ENCODE data around the gene PRR20A.
"Not testable (repeated sequence)": the region's sequence is repeated elsewhere in the genome, so short reads cannot be mapped to it uniquely, and the experiment has no call there.

The PRR20A gene

DNA sequence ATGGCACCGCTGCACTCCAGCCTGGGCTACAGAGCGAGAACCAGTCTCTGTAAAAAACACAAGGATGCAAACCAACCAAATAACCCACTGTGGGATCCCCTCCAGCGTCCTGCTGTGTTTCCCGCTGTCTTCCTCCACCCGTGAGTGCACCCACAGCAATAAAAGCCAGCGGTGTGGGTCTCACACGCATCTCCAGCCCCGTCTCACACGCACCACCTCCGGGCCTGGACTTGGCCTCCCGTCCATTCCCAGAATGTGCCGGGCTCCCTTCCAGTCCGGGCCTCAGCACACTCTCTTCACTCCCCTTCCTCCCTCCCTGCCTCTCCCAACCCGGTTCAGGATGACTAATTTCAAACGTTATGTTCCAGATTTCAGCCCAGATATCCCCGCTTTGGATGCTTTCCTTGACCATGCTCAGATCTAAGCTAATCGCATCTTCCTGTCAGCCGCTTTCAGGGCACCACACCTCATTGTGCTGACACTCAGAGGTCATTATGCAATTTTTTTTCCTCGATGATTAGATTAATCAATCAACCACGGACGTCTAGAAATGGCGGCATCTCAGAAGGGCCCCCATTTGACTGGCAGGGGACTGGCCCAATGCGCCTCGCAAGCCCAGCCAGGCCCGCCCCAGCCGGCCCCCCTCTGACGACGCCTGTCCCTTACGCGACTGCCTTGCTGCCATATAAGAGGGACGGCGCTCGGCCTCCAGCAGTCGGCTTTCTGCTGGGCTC is at the start of gene PRR20A:
Gene PRR20A (plus strand): TSS at position 684 of the 734 bp plus-strand sequence. CDS start 387 bp downstream, outside the sequence.
- DNase-seq, result not testable (repeated sequence)

DNA sequence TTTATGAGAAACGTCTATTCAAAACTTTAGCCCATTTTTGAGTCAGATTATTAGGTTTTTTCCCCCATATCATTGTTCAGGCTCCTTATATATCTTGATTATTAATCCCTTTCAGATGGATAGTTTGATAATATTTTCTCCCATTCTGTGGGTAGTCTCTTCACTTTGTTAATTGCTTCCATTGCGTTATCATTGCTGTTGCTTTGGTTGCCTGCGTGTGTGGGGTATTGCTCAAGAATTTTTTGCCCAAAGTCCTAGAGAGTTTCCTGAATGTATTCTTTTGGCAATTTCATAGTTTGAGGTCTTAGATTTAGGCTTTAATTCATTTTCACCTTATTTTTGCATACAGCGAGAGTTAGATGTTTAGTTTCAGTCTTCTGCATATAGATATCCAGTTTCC is 25.8 kb upstream of the PRR20A start:
- DNase-seq, result no peak

DNA sequence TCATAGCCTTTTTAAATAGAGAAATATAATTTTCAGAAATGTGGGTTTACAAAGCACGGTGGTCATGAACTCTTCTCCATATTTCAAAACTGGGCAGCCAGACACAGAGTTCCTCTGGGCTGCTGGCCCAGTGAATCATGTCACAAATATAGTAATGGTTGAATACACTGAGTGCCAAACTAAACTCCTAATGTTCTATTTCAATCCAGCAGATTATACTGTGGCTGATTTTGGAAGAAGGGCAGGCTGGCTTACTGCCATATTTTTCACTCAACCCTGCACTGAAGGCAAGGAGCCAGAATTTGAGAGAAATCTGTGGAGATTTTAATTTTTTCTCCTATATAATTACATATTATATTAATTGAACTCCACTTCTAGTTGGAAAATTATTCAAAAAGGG is 17.0 kb upstream of the PRR20A start:
- DNase-seq, result no peak

DNA sequence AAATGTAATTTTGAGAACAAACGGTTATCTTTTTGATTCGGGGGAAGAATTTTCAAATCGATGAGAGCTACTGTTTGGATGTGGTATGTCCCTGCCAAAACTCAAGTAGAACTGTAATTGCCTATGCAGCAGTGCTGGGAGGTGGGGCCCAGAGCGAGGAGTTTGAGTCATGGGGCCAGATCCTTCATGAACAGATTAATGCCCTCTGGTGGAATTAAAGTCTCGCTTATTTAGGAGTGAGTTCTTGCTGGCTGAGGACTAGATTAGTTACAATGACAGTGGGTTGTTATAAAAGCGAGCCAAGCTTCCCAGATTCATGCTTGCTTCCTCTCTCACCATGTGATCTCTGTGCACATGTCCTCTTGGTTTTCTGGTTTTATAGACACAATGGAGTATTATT is 11.8 kb upstream of the PRR20A start:
- no peak for DNase-seq

DNA sequence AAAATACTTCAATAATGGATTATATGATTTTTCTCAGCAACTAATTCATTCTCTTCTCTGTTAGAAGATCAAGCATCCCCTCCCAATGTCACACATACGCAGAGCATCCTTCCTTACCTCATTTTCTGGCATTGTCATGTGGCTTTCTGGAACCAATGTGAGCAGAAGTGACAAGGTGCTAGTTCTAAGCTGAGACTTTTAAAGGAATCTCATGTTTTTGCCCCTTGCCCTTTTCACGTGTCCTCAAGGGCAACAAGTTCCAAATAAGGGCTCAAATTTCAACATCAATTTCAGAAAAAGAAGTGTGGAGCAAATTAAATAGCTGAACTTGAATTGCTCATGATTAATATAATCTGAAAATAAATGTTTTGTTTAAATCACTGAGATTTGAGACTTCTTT is 4.6 kb upstream of the PRR20A start:
- no peak for DNase-seq

DNA sequence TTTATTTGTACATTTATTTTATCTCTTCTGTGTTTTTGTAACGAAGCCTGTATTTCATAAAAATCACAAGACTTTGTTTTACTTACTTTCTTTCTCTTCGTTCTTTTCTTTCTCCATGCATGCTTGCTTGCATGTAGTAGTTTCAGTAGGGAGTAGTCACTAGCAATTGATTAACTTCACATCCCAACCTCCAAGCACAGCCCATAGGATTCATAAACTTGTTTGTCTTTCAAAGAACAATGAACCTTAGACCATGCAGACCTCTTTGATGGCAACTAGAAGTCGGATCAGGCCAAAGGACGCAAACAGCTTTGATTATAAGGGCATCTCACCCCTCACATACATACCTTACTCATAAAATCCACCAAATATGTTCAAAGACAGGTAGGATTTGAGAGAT is 3.1 kb upstream of the PRR20A start:
- no peak for DNase-seq

DNA sequence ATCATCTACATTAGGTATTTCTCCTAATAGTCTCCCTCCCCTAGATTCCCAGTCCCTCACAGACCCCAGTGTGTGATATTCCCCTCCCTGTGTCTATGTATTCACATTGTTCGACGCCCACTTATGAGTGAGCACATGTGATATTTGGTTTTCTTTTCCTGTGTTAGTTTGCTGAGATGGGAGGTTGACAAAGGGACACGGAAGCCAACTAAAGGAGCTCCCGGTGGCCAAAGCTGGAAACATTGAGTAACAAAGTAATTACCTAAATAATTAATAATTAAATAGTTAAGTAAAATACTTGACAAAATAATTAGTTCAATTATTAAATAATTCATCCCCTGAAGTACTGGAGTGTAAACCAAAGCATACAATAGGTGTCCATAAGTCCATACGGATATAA is 1.7 kb upstream of the PRR20A start:
- DNase-seq, result no peak

DNA sequence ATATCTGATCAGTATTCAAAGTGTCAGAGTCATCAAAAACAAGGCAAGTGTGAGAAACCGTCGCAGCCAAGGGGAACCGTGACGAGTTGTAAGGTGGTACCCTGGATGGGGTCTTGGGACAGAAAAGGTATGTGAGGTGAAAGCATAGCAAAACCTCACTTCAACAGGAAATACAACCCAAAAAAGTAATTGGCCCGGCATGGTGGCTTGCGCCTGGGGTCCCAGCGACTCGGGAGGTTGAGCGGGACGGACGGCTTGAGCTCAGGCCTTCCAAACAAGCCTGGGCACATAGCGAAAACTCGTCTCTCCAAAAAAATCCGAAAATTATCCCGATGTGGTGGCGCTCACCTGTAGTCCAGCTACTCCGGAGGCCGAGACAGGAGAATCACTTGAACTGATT is 937 bp upstream of the PRR20A start:
- not testable (repeated sequence) for DNase-seq

DNA sequence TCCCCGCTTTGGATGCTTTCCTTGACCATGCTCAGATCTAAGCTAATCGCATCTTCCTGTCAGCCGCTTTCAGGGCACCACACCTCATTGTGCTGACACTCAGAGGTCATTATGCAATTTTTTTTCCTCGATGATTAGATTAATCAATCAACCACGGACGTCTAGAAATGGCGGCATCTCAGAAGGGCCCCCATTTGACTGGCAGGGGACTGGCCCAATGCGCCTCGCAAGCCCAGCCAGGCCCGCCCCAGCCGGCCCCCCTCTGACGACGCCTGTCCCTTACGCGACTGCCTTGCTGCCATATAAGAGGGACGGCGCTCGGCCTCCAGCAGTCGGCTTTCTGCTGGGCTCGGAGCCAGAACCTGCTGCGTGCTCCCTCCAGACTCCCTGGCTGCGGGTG is 6.5 kb downstream of the PRR20A start, which contains the start of gene PRR20B:
Gene PRR20B (plus strand): TSS at position 301 of the 400 bp plus-strand sequence. CDS start 387 bp downstream, outside the sequence.
- not testable (repeated sequence) for DNase-seq

DNA sequence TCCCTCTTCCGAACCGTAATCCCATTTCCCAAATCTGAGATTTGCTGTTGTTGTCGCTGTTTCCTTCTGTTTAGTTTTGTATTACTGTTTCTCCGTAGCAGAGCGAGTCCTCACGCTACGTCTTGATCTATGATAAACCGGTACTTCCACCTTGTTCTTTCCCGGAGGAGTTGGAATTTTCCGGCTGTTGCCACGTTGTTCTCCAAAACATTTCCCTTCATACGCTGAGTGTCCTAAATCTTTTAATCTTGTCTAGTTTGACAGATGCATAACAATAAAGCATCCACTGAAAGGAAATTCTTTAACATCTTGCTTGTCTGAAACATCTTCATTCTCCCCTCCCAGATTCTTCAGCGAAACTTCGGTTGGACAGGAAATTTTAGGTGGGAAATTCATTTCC is 7.4 kb downstream of the PRR20A start:
- not testable (repeated sequence) for DNase-seq

DNA sequence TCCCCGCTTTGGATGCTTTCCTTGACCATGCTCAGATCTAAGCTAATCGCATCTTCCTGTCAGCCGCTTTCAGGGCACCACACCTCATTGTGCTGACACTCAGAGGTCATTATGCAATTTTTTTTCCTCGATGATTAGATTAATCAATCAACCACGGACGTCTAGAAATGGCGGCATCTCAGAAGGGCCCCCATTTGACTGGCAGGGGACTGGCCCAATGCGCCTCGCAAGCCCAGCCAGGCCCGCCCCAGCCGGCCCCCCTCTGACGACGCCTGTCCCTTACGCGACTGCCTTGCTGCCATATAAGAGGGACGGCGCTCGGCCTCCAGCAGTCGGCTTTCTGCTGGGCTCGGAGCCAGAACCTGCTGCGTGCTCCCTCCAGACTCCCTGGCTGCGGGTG is 13.0 kb downstream of the PRR20A start, which contains the start of gene PRR20C:
Gene PRR20C (plus strand): TSS at position 301 of the 400 bp plus-strand sequence. CDS start 387 bp downstream, outside the sequence.
- not testable (repeated sequence) for DNase-seq

DNA sequence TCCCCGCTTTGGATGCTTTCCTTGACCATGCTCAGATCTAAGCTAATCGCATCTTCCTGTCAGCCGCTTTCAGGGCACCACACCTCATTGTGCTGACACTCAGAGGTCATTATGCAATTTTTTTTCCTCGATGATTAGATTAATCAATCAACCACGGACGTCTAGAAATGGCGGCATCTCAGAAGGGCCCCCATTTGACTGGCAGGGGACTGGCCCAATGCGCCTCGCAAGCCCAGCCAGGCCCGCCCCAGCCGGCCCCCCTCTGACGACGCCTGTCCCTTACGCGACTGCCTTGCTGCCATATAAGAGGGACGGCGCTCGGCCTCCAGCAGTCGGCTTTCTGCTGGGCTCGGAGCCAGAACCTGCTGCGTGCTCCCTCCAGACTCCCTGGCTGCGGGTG is 19.6 kb downstream of the PRR20A start, which contains the start of gene PRR20D:
Gene PRR20D (plus strand): TSS at position 301 of the 400 bp plus-strand sequence. CDS start 387 bp downstream, outside the sequence.
- DNase-seq, result not testable (repeated sequence)

DNA sequence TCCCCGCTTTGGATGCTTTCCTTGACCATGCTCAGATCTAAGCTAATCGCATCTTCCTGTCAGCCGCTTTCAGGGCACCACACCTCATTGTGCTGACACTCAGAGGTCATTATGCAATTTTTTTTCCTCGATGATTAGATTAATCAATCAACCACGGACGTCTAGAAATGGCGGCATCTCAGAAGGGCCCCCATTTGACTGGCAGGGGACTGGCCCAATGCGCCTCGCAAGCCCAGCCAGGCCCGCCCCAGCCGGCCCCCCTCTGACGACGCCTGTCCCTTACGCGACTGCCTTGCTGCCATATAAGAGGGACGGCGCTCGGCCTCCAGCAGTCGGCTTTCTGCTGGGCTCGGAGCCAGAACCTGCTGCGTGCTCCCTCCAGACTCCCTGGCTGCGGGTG is 26.2 kb downstream of the PRR20A start, which contains the start of gene PRR20E:
Gene PRR20E (plus strand): TSS at position 301 of the 400 bp plus-strand sequence. CDS start 387 bp downstream, outside the sequence.
- not testable (repeated sequence) for DNase-seq

DNA sequence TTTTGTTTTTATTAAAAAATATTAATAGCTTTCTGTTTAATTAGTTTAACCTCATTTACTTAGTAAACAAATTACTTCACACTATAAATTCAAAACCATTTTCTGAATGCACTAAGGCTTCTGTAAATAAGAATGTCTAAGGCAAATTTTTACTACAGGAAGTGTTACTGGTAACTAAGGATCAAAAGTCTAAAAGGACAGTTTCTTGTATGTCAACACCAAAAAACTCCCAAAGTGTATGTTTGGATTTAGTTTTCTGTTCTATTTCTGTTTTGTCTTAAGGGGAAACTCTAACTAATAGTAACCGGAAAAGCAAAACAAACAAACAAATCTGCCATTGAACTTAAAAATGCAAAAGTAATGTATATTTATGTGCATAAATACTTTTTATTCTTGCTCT is 50.9 kb downstream of the PRR20A start:
- DNase-seq, result no peak

Measured in inflammatory macrophage treated with lipopolysaccharide for 1 hour (primary cell).